ENCODE measurements around the gene COBL.

The COBL gene

GRCh38 chr7:51262796-51263531 is 53.6 kb downstream of the COBL start:
- no peaks in the 10 kb centered on the region for H3K9me3 Mint-ChIP-seq
- H3K27me3 Mint-ChIP-seq (ENCODE audit: low read depth): peaks cover 3% of the 10 kb centered on the region
- no peaks in the 10 kb centered on the region for H3K36me3 Mint-ChIP-seq (ENCODE audit: low read depth)
- H3K4me1 Mint-ChIP-seq (ENCODE audit: low read depth): peaks cover 6% of the 10 kb centered on the region
- no peak overlapping the region for H3K27ac Mint-ChIP-seq
- no peak overlapping the region for H3K4me3 Mint-ChIP-seq

- Mint-ChIP-seq H3K36me3 (ENCODE audit: low read depth) (no peaks in the 10 kb centered on the region), H3K27me3 (ENCODE audit: low read depth) (peaks cover 3% of the 10 kb centered on the region), H3K4me1 (ENCODE audit: low read depth) (peaks cover 6% of the 10 kb centered on the region), H3K9me3 (no peaks in the 10 kb centered on the region), H3K4me3 (no peak overlapping the region), H3K27ac (no peak overlapping the region)
Measured at GRCh38 chr7:51261950-51262795, 54.4 kb downstream of the COBL start.

DNA sequence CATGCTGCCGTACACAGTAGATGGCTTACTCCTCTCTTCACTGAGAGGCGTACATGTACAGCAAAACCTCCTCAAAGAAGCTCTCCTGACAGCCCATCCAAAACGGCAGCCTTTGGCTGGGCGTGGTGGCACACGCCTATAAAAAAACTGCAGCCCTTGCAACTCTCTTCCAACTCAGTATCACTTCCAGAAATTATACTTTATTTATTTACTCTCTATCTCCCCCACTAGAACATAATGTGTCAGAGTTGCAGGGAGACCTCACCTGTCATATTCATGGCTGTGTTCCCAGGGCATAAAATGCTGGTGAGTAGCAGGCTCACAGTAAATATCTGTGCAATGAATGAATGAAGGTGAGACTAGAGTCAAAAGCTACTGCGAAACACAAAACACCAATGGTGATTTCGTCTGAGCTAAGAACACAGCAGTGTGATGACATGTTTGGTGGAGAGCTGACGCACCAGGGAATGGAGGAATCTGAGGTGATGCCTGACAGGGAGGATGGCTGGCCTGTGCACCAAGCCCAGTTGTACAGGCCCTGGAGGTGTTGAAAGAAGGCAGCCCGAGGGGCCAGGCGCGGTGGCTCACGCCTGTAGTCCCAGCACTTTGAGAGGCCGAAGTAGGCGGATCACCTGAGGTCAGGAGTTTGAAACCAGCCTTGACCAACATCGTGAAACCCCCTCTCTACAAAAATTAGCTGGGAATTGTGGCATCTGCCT is 55.3 kb downstream of the COBL start:
- peaks cover 6% of the 10 kb centered on the region for H3K4me1 Mint-ChIP-seq (ENCODE audit: low read depth)
- H3K27ac Mint-ChIP-seq: no peak overlapping the region
- no peak overlapping the region for H3K4me3 Mint-ChIP-seq
- no peaks in the 10 kb centered on the region for H3K36me3 Mint-ChIP-seq (ENCODE audit: low read depth)
- peaks cover 3% of the 10 kb centered on the region for H3K27me3 Mint-ChIP-seq (ENCODE audit: low read depth)
- H3K9me3 Mint-ChIP-seq: no peaks in the 10 kb centered on the region

- Mint-ChIP-seq H3K36me3 (ENCODE audit: low read depth) (no peaks in the 10 kb centered on the region), H3K4me3 (no peak overlapping the region), H3K4me1 (ENCODE audit: low read depth) (peaks cover 6% of the 10 kb centered on the region), H3K27ac (no peak overlapping the region), H3K9me3 (no peaks in the 10 kb centered on the region), H3K27me3 (ENCODE audit: low read depth) (peaks cover 3% of the 10 kb centered on the region)
Measured at GRCh38 chr7:51260516-51260915, 56.1 kb downstream of the COBL start.

DNA sequence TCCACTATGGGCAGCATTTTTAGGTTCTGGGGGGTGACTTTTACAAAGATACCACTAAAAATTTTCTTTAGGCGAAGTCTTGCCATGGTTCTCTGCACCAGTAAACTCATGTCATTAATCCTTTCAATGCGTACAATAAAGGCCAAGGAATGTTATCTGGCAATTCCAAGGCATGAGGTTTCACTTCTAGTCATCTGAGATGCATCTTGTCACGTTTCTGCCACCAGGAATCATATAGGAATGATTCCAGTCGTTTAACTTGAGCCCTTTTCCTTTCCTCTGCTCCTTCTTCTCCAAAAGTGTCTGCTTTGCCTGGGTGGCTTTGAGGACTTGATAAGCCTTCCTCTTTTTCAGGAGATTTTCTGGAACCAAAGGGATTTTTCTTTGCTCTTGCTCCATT is 56.8 kb downstream of the COBL start:
- Mint-ChIP-seq H3K27me3 (ENCODE audit: low read depth) (peaks cover 3% of the 10 kb centered on the region), H3K4me1 (ENCODE audit: low read depth) (peaks cover 6% of the 10 kb centered on the region), H3K36me3 (ENCODE audit: low read depth) (no peaks in the 10 kb centered on the region), H3K4me3 (no peak overlapping the region), H3K27ac (no peak overlapping the region), H3K9me3 (no peaks in the 10 kb centered on the region)

- Mint-ChIP-seq H3K36me3 (ENCODE audit: low read depth) (no peaks in the 10 kb centered on the region), H3K4me1 (ENCODE audit: low read depth) (no peaks in the 10 kb centered on the region), H3K27ac (no peak overlapping the region), H3K9me3 (no peaks in the 10 kb centered on the region), H3K27me3 (ENCODE audit: low read depth) (peaks cover 3% of the 10 kb centered on the region), H3K4me3 (no peak overlapping the region)
Measured at GRCh38 chr7:51256916-51257315, 59.7 kb downstream of the COBL start.

DNA sequence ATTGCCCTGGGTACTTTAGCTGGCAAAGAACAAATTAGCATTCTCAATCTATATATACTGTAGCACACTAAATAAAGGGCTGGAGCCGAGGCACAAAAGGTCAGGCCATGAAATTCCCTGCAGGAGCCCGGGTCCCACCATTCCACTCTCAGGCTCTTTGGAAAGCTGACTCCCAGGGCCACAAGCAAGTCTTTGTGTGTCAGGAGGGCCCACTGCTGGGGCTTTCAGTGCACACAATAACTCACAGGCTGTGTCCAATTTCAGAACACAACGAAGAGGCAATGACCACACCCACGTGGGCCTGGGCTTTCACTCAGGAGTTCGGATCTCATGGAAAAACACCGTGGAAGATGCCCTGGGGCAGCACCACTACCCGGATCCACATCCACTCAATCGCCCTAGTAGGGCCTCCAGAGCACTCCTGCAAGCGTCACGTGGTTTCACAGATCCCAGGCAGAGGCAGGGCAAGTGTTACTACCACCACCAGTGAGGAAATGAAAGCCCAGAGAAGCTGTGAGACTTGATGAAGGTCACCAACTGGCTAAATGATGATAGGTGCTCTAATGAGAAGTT is 60.3 kb downstream of the COBL start:
- Mint-ChIP-seq H3K4me1 (ENCODE audit: low read depth) (no peaks in the 10 kb centered on the region), H3K36me3 (ENCODE audit: low read depth) (no peaks in the 10 kb centered on the region), H3K27me3 (ENCODE audit: low read depth) (peaks cover 3% of the 10 kb centered on the region)

DNA sequence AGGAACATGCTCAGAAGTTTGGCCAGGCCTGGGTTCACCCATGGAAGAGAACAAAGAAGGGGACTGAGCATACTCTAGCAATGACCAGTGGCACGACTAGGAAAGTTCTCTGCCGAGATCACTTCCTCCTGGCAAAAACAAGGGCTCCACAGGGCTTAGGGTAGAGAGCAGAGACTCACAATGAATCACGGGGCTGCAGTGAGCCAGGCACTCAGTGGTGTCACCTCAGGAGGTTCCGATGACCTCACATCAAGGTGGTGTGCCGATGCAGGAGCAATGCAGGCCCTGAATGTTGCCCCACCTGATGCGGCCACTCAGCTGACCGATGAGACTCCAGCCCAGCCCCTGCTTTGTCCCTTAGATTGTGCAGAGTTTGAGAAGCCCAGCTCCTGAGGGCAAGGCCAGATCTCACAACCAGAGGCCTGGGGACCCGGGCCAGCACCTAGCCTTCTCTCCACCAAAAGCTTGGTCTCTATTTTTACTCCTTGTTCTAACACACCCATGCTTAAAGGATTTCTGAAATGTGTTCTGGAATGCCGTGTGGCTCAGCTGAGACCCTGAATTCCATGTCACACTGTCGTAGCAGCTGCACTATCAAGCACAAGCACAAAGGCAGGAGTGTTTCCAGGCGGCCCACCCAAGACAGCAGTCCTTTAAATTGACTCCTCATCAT is 60.9 kb downstream of the COBL start:
- Mint-ChIP-seq H3K4me1 (ENCODE audit: low read depth) (no peaks in the 10 kb centered on the region), H3K27me3 (ENCODE audit: low read depth) (peaks cover 3% of the 10 kb centered on the region), H3K9me3 (no peaks in the 10 kb centered on the region), H3K4me3 (no peak overlapping the region), H3K27ac (no peak overlapping the region), H3K36me3 (ENCODE audit: low read depth) (no peaks in the 10 kb centered on the region)

More for the DNA sequence above, 60.3 kb downstream of the COBL start:
- no peaks in the 10 kb centered on the region for H3K9me3 Mint-ChIP-seq
- no peak overlapping the region for H3K4me3 Mint-ChIP-seq
- H3K27ac Mint-ChIP-seq: no peak overlapping the region

DNA sequence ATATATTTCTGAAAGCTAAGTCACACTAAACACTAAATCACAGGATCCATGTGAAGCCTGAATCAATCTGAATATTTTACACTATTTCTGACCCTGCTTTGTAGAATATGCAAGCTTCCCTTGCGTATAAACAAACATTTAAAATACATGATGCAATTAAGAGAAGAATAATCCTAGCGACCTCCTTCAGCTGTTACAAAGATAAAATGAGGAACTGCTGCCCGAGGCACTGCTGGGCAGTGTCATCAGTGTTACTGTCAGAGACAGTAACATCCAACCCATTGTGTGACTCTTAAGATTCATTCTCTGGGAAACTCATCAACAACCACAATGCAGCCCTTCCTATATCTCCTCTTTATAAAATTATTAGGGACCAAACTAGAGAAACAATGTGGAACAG is 61.6 kb downstream of the COBL start:
- no peaks in the 10 kb centered on the region for H3K27me3 Mint-ChIP-seq (ENCODE audit: low read depth)
- no peaks in the 10 kb centered on the region for H3K9me3 Mint-ChIP-seq
- no peaks in the 10 kb centered on the region for H3K4me1 Mint-ChIP-seq (ENCODE audit: low read depth)
- no peaks in the 10 kb centered on the region for H3K36me3 Mint-ChIP-seq (ENCODE audit: low read depth)
- H3K4me3 Mint-ChIP-seq: no peak overlapping the region
- H3K27ac Mint-ChIP-seq: no peak overlapping the region

DNA sequence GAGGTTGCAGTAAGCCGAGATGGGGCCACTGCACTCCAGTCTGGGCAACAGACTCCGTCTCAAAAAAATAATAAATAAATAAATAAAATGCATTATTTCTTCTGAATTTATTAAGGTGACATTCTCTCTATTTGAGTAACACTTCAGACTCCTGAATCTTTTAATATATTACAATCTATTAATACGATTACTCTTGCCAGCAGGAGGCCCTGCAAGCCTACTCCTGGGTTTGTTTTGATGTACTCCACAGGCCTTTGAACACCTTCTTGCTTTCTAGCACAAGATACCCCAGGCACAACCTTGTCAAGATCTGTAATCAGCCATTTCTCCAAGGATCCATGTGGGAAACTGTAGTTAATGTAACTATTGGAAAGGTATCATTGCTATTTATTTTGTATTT is 63.5 kb downstream of the COBL start:
- Mint-ChIP-seq H3K4me1 (ENCODE audit: low read depth) (no peaks in the 10 kb centered on the region), H3K27ac (no peak overlapping the region), H3K9me3 (no peaks in the 10 kb centered on the region), H3K4me3 (no peak overlapping the region), H3K36me3 (ENCODE audit: low read depth) (no peaks in the 10 kb centered on the region), H3K27me3 (ENCODE audit: low read depth) (no peaks in the 10 kb centered on the region)

- H3K36me3 Mint-ChIP-seq (ENCODE audit: low read depth): no peaks in the 10 kb centered on the region
- H3K27ac Mint-ChIP-seq: no peak overlapping the region
- H3K4me3 Mint-ChIP-seq: no peak overlapping the region
- no peaks in the 10 kb centered on the region for H3K9me3 Mint-ChIP-seq
- peaks cover 4% of the 10 kb centered on the region for H3K27me3 Mint-ChIP-seq (ENCODE audit: low read depth)
- H3K4me1 Mint-ChIP-seq (ENCODE audit: low read depth): no peaks in the 10 kb centered on the region
Measured at GRCh38 chr7:51251290-51251689, 65.3 kb downstream of the COBL start.

GRCh38 chr7:51250512-51250911 is 66.1 kb downstream of the COBL start:
- H3K36me3 Mint-ChIP-seq (ENCODE audit: low read depth): no peaks in the 10 kb centered on the region
- H3K27ac Mint-ChIP-seq: no peak overlapping the region
- H3K27me3 Mint-ChIP-seq (ENCODE audit: low read depth): peaks cover 4% of the 10 kb centered on the region
- H3K9me3 Mint-ChIP-seq: no peaks in the 10 kb centered on the region
- H3K4me1 Mint-ChIP-seq (ENCODE audit: low read depth): no peaks in the 10 kb centered on the region
- H3K4me3 Mint-ChIP-seq: no peak overlapping the region

DNA sequence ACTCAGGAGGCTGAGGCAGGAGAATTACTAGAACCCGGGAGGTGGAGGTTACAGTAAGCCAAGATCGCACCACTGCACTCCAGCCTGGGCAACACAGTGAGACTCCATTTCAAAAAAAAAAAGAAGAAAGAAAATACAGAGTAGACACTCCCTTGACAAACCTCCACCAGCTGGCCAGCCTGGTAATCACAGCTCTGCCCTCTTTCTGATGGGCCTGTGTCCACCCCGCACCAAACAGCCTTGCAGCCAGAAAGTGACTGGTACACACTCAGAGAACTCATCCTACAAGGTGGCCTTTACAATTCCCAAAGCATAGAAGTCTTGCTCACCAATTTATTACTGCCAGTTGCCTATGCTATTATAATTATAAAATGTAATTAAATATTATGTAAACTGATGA is 66.6 kb downstream of the COBL start:
- Mint-ChIP-seq H3K4me1 (ENCODE audit: low read depth) (no peaks in the 10 kb centered on the region), H3K36me3 (ENCODE audit: low read depth) (no peaks in the 10 kb centered on the region), H3K9me3 (no peaks in the 10 kb centered on the region), H3K4me3 (no peak overlapping the region), H3K27me3 (ENCODE audit: low read depth) (peaks cover 7% of the 10 kb centered on the region), H3K27ac (no peak overlapping the region)
